GM23338 (cell line): ENCODE results near the gene TPSB2. TPM values are rescaled to one million over a fixed set of nuclear protein-coding genes. Genes with fewer than 3 reads are reported as not detected.

Source experiments
- ATAC-seq: fragments of 200-7000 bp; cut with Tn5 transposase; 3 replicates; pipeline ENCODE4 v1.9.1; 2020
- DNase-seq: peaks from one replicate; pipeline ENCODE4 v3.0.0-alpha.2; 2015; ENCODE audit warnings: low spot score
- H2AFZ ChIP-seq: fragments of 200-600 bp; sonication (generic); 2 replicates; pipeline ENCODE4 v1.8.0; 2016; ENCODE audit warnings: antibody characterized with exemption, mild to moderate bottlenecking, moderate library complexity
- H3F3A ChIP-seq: fragments of 200-600 bp; sonication (generic); replicated peaks from 2 replicates; pipeline ENCODE4 v1.8.0; 2017; ENCODE audit warnings: antibody characterized with exemption, mixed run types, low read depth
- H3K27ac ChIP-seq: fragments of 200-600 bp; sonication (generic); 2 replicates; pipeline ENCODE4 v1.6.1; 2016; ENCODE audit warnings: low read depth
- H3K27me3 ChIP-seq: fragments of 200-600 bp; sonication (generic); 2 replicates; pipeline ENCODE4 v1.8.0; 2016; ENCODE audit warnings: mild to moderate bottlenecking, mixed run types, moderate library complexity; ENCODE audit not compliant: insufficient read depth
- H3K36me3 ChIP-seq: fragments of 200-600 bp; sonication (generic); 2 replicates; pipeline ENCODE4 v1.8.0; 2016; ENCODE audit warnings: mild to moderate bottlenecking; ENCODE audit not compliant: insufficient read depth
- H3K4me1 ChIP-seq: fragments of 200-600 bp; sonication (generic); 2 replicates; pipeline ENCODE4 v1.8.0; 2016; ENCODE audit warnings: mild to moderate bottlenecking, moderate library complexity; ENCODE audit not compliant: insufficient read depth
- H3K4me2 ChIP-seq: fragments of 200-600 bp; sonication (generic); 2 replicates; pipeline ENCODE4 v1.7.1; 2017; ENCODE audit warnings: mixed run types
- H3K4me3 ChIP-seq: fragments of 200-600 bp; sonication (generic); 2 replicates; pipeline ENCODE4 v1.6.1; 2016; ENCODE audit warnings: mixed run types
- H3K79me2 ChIP-seq: fragments of 200-600 bp; sonication (generic); replicated peaks from 2 replicates; pipeline ENCODE4 v1.8.0; 2017; ENCODE audit warnings: mild to moderate bottlenecking; ENCODE audit not compliant: insufficient read depth
- H3K9me2 ChIP-seq: fragments of 200-600 bp; sonication (generic); 2 replicates; pipeline ENCODE4 v1.8.0; 2017; ENCODE audit not compliant: insufficient read depth
- H4K20me1 ChIP-seq: fragments of 200-600 bp; sonication (generic); replicated peaks from 2 replicates; pipeline ENCODE4 v1.8.0; 2017; ENCODE audit warnings: mild to moderate bottlenecking; ENCODE audit not compliant: insufficient read depth
- H3K27ac Mint-ChIP-seq: 2 replicates; pipeline ENCODE4 v1.8.0; 2020; ENCODE audit warnings: inconsistent platforms, mild to moderate bottlenecking, moderate library complexity, mixed read lengths
- H3K27me3 Mint-ChIP-seq: 3 replicates; pipeline ENCODE4 v1.8.0; 2022; ENCODE audit warnings: low read depth, mild to moderate bottlenecking, moderate library complexity, mixed read lengths, inconsistent platforms; ENCODE audit not compliant: insufficient read depth, poor library complexity
- H3K36me3 Mint-ChIP-seq: 3 replicates; pipeline ENCODE4 v1.8.0; 2021; ENCODE audit warnings: low read depth, mild to moderate bottlenecking, inconsistent platforms, moderate library complexity, mixed read lengths
- H3K4me1 Mint-ChIP-seq: 3 replicates; pipeline ENCODE4 v1.8.0; 2020; ENCODE audit warnings: mild to moderate bottlenecking, inconsistent platforms, mixed read lengths
- H3K4me3 Mint-ChIP-seq: 3 replicates; pipeline ENCODE4 v1.8.0; 2021; ENCODE audit warnings: moderate library complexity, mild to moderate bottlenecking, inconsistent platforms, mixed read lengths
- H3K9me3 Mint-ChIP-seq: 3 replicates; pipeline ENCODE4 v1.8.0; 2020; ENCODE audit warnings: moderate library complexity, mild to moderate bottlenecking, inconsistent platforms, mixed read lengths
- CREB1 ChIP-seq: fragments of 250-450 bp; sonication (Bioruptor Pico); IDR thresholded peaks from 2 replicates; pipeline ENCODE4 v1.5.0; 2020; ENCODE audit warnings: low read depth, mild to moderate bottlenecking, moderate library complexity
- ETS1 ChIP-seq: IDR thresholded peaks from 2 replicates; pipeline ENCODE4 v1.6.1; 2016; ENCODE audit warnings: antibody characterized with exemption
- EZH2 ChIP-seq: fragments of 200-600 bp; sonication (generic); IDR thresholded peaks from one replicate; pipeline ENCODE4 v1.8.0; 2017; ENCODE audit warnings: antibody characterized with exemption, mild to moderate bottlenecking, low read depth; ENCODE audit not compliant: unreplicated experiment
- EZH2phosphoT487 ChIP-seq: fragments of 200-600 bp; sonication (generic); IDR thresholded peaks from one replicate; pipeline ENCODE4 v1.8.1; 2018; ENCODE audit warnings: antibody characterized with exemption; ENCODE audit not compliant: unreplicated experiment
- JUNB ChIP-seq: IDR thresholded peaks from one replicate; pipeline ENCODE4 v1.6.1; 2016; ENCODE audit warnings: antibody characterized with exemption; ENCODE audit not compliant: unreplicated experiment
- NANOG ChIP-seq: IDR thresholded peaks from 2 replicates; pipeline ENCODE4 v1.6.1; 2016; ENCODE audit warnings: antibody characterized with exemption, borderline replicate concordance
- POLR2AphosphoS5 ChIP-seq: IDR thresholded peaks from 2 replicates; pipeline ENCODE4 v1.6.1; 2016; ENCODE audit warnings: antibody characterized with exemption, low read depth
- STAT1 ChIP-seq: IDR thresholded peaks from one replicate; pipeline ENCODE4 v1.6.1; 2016; ENCODE audit warnings: antibody characterized with exemption; ENCODE audit not compliant: unreplicated experiment
- ZNF114 ChIP-seq: fragments of 250-450 bp; sonication (Bioruptor Pico); IDR thresholded peaks from 2 replicates; pipeline ENCODE4 v1.5.0; 2020; ENCODE audit warnings: mild to moderate bottlenecking, moderate library complexity
- ZNF331 ChIP-seq: fragments of 250-450 bp; sonication (Bioruptor Pico); IDR thresholded peaks from 2 replicates; pipeline ENCODE4 v1.5.0; 2020; ENCODE audit warnings: low read depth, mild to moderate bottlenecking, moderate library complexity
- ZNF462 ChIP-seq: fragments of 250-450 bp; sonication (Bioruptor Pico); IDR thresholded peaks from 2 replicates; pipeline ENCODE4 v1.5.0; 2020; ENCODE audit warnings: mild to moderate bottlenecking, moderate library complexity
- polyA plus RNA-seq: library from polyadenylated mRNA; unstranded; fragments of >200 nt; fragmentation: Nextera tagmentation; extraction: Ambion mirVana; gene quantifications from 2 replicates; pipeline ENCODE4 v1.2.1, GENCODE V29; 2016
- total RNA-seq: library from RNA; depleted of rRNA; stranded (reverse); fragments of >200 nt; shearing (Covaris generic); gene quantifications from 2 replicates; pipeline ENCODE4 v1.2.3, GENCODE V29; 2014
- TF ChIP-seq, protein P1 (sequence below): IDR thresholded peaks from one replicate; pipeline ENCODE4 v1.6.1; 2018; ENCODE audit warnings: antibody characterized with exemption; ENCODE audit not compliant: unreplicated experiment
- TF ChIP-seq, protein P2 (sequence below), 2 experiments: fragments of 200-600 bp in 1 of 2; sonication (generic) in 1 of 2; conservative IDR thresholded peaks; 2 replicates each; pipeline versions ENCODE4 v1.5.1 to v1.6.1; 2016 to 2017; ENCODE audit warnings: antibody characterized with exemption in 2 of 2, low read depth in 2 of 2, mild to moderate bottlenecking in 2 of 2, moderate library complexity in 1 of 2

The TPSB2 gene
- total and polyA plus RNA-seq, 2 experiments from 2014 or later: 0.23 TPM; not detected in 1

- H4K20me1 ChIP-seq: no peaks in the 10 kb centered on the region; the same call in 1 of the 2 replicates
- no peaks in the 10 kb centered on the region for H3K9me2 ChIP-seq
- H3K36me3 ChIP-seq: no peaks in the 10 kb centered on the region
- no peak overlapping the region for H3K4me2 ChIP-seq
- H3K4me3 Mint-ChIP-seq: no peak overlapping the region
- H3K27ac ChIP-seq: no peak overlapping the region
- no peaks in the 10 kb centered on the region for H3K79me2 ChIP-seq
- no peaks in the 10 kb centered on the region for H3K9me3 Mint-ChIP-seq
- TF ChIP-seq ZNF114 (CRISPR knock-in tag) (no peak), STAT1 (no peak), EZH2 (no peak), POLR2AphosphoS5 (no peak), EZH2phosphoT487 (no peak), ZNF462 (CRISPR knock-in tag) (no peak), NANOG (no peak), ZNF331 (CRISPR knock-in tag) (no peak), JUNB (no peak), ETS1 (no peak), CREB1 (no peak)
- TF ChIP-seq, protein P1, sequence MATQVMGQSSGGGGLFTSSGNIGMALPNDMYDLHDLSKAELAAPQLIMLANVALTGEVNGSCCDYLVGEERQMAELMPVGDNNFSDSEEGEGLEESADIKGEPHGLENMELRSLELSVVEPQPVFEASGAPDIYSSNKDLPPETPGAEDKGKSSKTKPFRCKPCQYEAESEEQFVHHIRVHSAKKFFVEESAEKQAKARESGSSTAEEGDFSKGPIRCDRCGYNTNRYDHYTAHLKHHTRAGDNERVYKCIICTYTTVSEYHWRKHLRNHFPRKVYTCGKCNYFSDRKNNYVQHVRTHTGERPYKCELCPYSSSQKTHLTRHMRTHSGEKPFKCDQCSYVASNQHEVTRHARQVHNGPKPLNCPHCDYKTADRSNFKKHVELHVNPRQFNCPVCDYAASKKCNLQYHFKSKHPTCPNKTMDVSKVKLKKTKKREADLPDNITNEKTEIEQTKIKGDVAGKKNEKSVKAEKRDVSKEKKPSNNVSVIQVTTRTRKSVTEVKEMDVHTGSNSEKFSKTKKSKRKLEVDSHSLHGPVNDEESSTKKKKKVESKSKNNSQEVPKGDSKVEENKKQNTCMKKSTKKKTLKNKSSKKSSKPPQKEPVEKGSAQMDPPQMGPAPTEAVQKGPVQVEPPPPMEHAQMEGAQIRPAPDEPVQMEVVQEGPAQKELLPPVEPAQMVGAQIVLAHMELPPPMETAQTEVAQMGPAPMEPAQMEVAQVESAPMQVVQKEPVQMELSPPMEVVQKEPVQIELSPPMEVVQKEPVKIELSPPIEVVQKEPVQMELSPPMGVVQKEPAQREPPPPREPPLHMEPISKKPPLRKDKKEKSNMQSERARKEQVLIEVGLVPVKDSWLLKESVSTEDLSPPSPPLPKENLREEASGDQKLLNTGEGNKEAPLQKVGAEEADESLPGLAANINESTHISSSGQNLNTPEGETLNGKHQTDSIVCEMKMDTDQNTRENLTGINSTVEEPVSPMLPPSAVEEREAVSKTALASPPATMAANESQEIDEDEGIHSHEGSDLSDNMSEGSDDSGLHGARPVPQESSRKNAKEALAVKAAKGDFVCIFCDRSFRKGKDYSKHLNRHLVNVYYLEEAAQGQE: no peak
- TF ChIP-seq, protein P2, sequence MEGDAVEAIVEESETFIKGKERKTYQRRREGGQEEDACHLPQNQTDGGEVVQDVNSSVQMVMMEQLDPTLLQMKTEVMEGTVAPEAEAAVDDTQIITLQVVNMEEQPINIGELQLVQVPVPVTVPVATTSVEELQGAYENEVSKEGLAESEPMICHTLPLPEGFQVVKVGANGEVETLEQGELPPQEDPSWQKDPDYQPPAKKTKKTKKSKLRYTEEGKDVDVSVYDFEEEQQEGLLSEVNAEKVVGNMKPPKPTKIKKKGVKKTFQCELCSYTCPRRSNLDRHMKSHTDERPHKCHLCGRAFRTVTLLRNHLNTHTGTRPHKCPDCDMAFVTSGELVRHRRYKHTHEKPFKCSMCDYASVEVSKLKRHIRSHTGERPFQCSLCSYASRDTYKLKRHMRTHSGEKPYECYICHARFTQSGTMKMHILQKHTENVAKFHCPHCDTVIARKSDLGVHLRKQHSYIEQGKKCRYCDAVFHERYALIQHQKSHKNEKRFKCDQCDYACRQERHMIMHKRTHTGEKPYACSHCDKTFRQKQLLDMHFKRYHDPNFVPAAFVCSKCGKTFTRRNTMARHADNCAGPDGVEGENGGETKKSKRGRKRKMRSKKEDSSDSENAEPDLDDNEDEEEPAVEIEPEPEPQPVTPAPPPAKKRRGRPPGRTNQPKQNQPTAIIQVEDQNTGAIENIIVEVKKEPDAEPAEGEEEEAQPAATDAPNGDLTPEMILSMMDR (conservative IDR thresholded peaks at IDR 0.05; ENCODE audit: low read depth in 2 of 2): no peak
- DNase-seq (no peak), ATAC-seq (no peak)
- H2AFZ ChIP-seq: no peak overlapping the region
- no peak overlapping the region for H3K4me3 ChIP-seq
- no peaks in the 10 kb centered on the region for H3K36me3 Mint-ChIP-seq
- no peaks in the 10 kb centered on the region for H3F3A ChIP-seq
- H3K27me3 ChIP-seq: no peaks in the 10 kb centered on the region
- H3K27ac Mint-ChIP-seq: no peak overlapping the region
- H3K4me1 ChIP-seq: no peaks in the 10 kb centered on the region
- H3K4me1 Mint-ChIP-seq: no peaks in the 10 kb centered on the region
- H3K27me3 Mint-ChIP-seq: peaks cover 8% of the 10 kb centered on the region
Measured at GRCh38 chr16:1214719-1215118, 15.3 kb downstream of the TPSB2 start.
